Spleen (tissue), 11 donors: ENCODE results near the gene ACBD6. TPM values are rescaled to one million over a fixed set of nuclear protein-coding genes. Genes with fewer than 3 reads are reported as not detected.

Experiments used
- DNase-seq: peaks from one replicate; pipeline ENCODE4 v3.0.0-alpha.2; 2020
- H3K27ac ChIP-seq, 8 donors: fragments of 200-600 bp; sonication (generic) in 7 of 8; 1 replicate in 4 of 8; 2 replicates in 4 of 8; pipeline versions ENCODE4 v1.5.0 to v1.8.0; 2016 to 2021; ENCODE audit warnings: inconsistent platforms in 4 of 8, mild to moderate bottlenecking in 4 of 8, moderate library complexity in 1 of 8
- H3K27me3 ChIP-seq, 7 donors: fragments of 200-600 bp; sonication (generic) in 6 of 7; replicated peaks in 1 of 7; 1 replicate in 4 of 7; 2 replicates in 3 of 7; pipeline versions ENCODE4 v1.5.0 to v1.8.0; 2016 to 2021; ENCODE audit warnings: inconsistent platforms in 3 of 7, mild to moderate bottlenecking in 1 of 7
- H3K36me3 ChIP-seq, 6 donors: fragments of 200-600 bp; sonication (generic) in 5 of 6; 1 replicate in 4 of 6; 2 replicates in 2 of 6; pipeline versions ENCODE4 v1.5.0 to v1.8.0; 2016 to 2021; ENCODE audit warnings: inconsistent platforms in 2 of 6
- H3K4me1 ChIP-seq, 6 donors: fragments of 200-600 bp; sonication (generic) in 5 of 6; 1 replicate in 3 of 6; 2 replicates in 3 of 6; pipeline versions ENCODE4 v1.5.0 to v1.8.0; 2016 to 2021; ENCODE audit warnings: inconsistent platforms in 3 of 6
- H3K4me3 ChIP-seq, 8 donors: fragments of 200-600 bp; sonication (generic) in 7 of 8; 1 replicate in 4 of 8; 2 replicates in 4 of 8; pipeline versions ENCODE4 v1.5.0 to v1.8.0; 2016 to 2021; ENCODE audit warnings: inconsistent platforms in 4 of 8, mild to moderate bottlenecking in 4 of 8, moderate library complexity in 2 of 8
- H3K9me3 ChIP-seq, 8 donors: fragments of 200-600 bp; sonication (generic) in 7 of 8; 1 replicate in 4 of 8; 2 replicates in 4 of 8; pipeline versions ENCODE4 v1.5.0 to v1.8.0; 2016 to 2021; ENCODE audit warnings: inconsistent platforms in 4 of 8
- CTCF ChIP-seq, 11 experiments: fragments of 200-600 bp in 7 of 11; fragments of 450-650 bp in 4 of 11; sonication (generic) in 4 of 11; IDR thresholded peaks in 8 of 11; conservative IDR thresholded peaks in 3 of 11; 1 replicate in 7 of 11; 2 replicates in 4 of 11; pipeline versions ENCODE4 v1.4.0 to v1.8.0; 2016 to 2021; ENCODE audit warnings: antibody characterized with exemption in 11 of 11, inconsistent platforms in 4 of 11, mild to moderate bottlenecking in 1 of 11
- POLR2A ChIP-seq, 3 donors: fragments of 450-650 bp; IDR thresholded peaks; one replicate each; pipeline ENCODE4 v1.5.1; 2017; ENCODE audit warnings: antibody characterized with exemption in 3 of 3, mild to moderate bottlenecking in 1 of 3
- POLR2AphosphoS5 ChIP-seq, 3 donors: sonication (generic); formaldehyde crosslinking; IDR thresholded peaks; one replicate each; pipeline ENCODE4 v1.5.1; 2017; ENCODE audit warnings: antibody characterized with exemption in 3 of 3
- WGBS, 5 donors: extraction: QIAGEN DNeasy Blood & Tissue Kit in 3 of 5; methylation state at CpG; one replicate each; pipeline versions ENCODE4 v1.1.5 to v1.1.7; 2013 to 2018; 5-methylcytosine and 5-hydroxymethylcytosine counted together
- intact Hi-C: fragments of 100-400 bp; cut with DNase I; formaldehyde crosslinking; loops from one replicate; pipeline ENCODE4 v1.15.0; 2023; ENCODE audit warnings: low total_unique reads
- polyA plus RNA-seq, 3 donors: library from polyadenylated mRNA; stranded (reverse); fragments of 200-250 nt; gene quantifications; one replicate each; pipeline ENCODE4 v1.2.1, GENCODE V29; 2013
- total RNA-seq, 7 donors: library from RNA; depleted of rRNA in 3 of 7; stranded (reverse); fragments of >200 nt in 3 of 7; fragmentation: NEBNext Ultra II Directional in 4 of 7; extraction: Animal tissue kit (Norgen Biotek cat#: 25700) in 4 of 7; gene quantifications; one replicate each; pipeline versions ENCODE4 v1.1.0 to v1.2.1, GENCODE V29; 2016 to 2021
- donor health status: healthy with polysubstance abuse.
- donor health status: DM: no; HTN: no; CAD: no; lungs with moderate emphysema.
- donor health status: DM: no; HTN: no; CAD: no.
- donor health status: Bipolar disorder and iron deficiency.
- donor health status: healthy.
- donor health status: DM: no; HTN: no; CAD: no.
- donor health status: DM: yes; HTN: yes; CAD: no.

ACBD6 gene
- total and polyA plus RNA-seq, 10 donors = 27.2 to 62.9 (median 38.3) TPM

- Histone ChIP-seq H3K4me3 (no peak overlapping the region), H3K27ac (peak overlapping the region in 6 of 8 donors; percentile 17 to 90 (median 76)), H3K9me3 (peaks cover 0 to 45% (median 10%) of the 10 kb centered on the region in 8 donors), H3K4me1 (peaks cover 0 to 18% (median 3%) of the 10 kb centered on the region in 6 donors), H3K27me3 (no peaks in the 10 kb centered on the region), H3K36me3 (peaks cover 0 to 64% (median 3%) of the 10 kb centered on the region in 6 donors)
- intact Hi-C loops = no loop called here
- 96 to 99% (median 98%) methylated on average over 7 of the region's 7 CpGs for WGBS, 5 donors
- TF ChIP-seq CTCF (IDR thresholded peaks at IDR 0.05 in 8 of 11, conservative IDR thresholded peaks at IDR 0.05 in 3 of 11) = no peak
- TF ChIP-seq POLR2A (IDR thresholded peaks at IDR 0.05) = no peak
- no peak for TF ChIP-seq POLR2AphosphoS5 (IDR thresholded peaks at IDR 0.05)
- DNase-seq = no peak
These were observed 109.8 kb downstream of the ACBD6 start for GRCh38 chr1:180392427-180393145.

- Histone ChIP-seq H3K27me3 (no peaks in the 10 kb centered on the region), H3K27ac (peak overlapping the region in 7 of 8 donors; percentile 17 to 90 (median 75)), H3K9me3 (peaks cover 0 to 48% (median 13%) of the 10 kb centered on the region in 8 donors), H3K4me3 (peak overlapping the region in 1 of 8 donors; percentile 3), H3K36me3 (peaks cover 0 to 64% (median under 1%) of the 10 kb centered on the region in 6 donors), H3K4me1 (peaks cover 0 to 18% (median 3%) of the 10 kb centered on the region in 6 donors)
- intact Hi-C loops = no loop called here
- DNase-seq = no peak
- TF ChIP-seq POLR2A (IDR thresholded peaks at IDR 0.05) = no peak
- TF ChIP-seq POLR2AphosphoS5 (IDR thresholded peaks at IDR 0.05) = no peak
- TF ChIP-seq CTCF (IDR thresholded peaks at IDR 0.05 in 8 of 11, conservative IDR thresholded peaks at IDR 0.05 in 3 of 11) = no peak
These were observed 110.4 kb downstream of the ACBD6 start for GRCh38 chr1:180392020-180392419.

GRCh38 chr1:180387413-180387812 lies 115.0 kb downstream of the ACBD6 start:
- no peak overlapping the region for H3K27ac ChIP-seq
- WGBS, 5 donors = 94 to 100% (median 100%) methylated on average over 1 of the region's 1 CpG
- H3K9me3 ChIP-seq = peaks cover 0 to 77% (median 49%) of the 10 kb centered on the region in 8 donors
- H3K4me3 ChIP-seq = no peak overlapping the region
- no peaks in the 10 kb centered on the region for H3K27me3 ChIP-seq
- peaks cover 0 to 10% (median 1%) of the 10 kb centered on the region in 6 donors for H3K4me1 ChIP-seq
- DNase-seq = no peak
- intact Hi-C loops = no loop called here
- TF ChIP-seq CTCF (IDR thresholded peaks at IDR 0.05 in 8 of 11, conservative IDR thresholded peaks at IDR 0.05 in 3 of 11) = no peak
- no peak for TF ChIP-seq POLR2A (IDR thresholded peaks at IDR 0.05)
- TF ChIP-seq POLR2AphosphoS5 (IDR thresholded peaks at IDR 0.05) = no peak
- H3K36me3 ChIP-seq = peaks cover 0 to 45% (median 0%) of the 10 kb centered on the region in 6 donors

GRCh38 chr1:180386745-180387367 lies 115.5 kb downstream of the ACBD6 start:
- no peak for DNase-seq
- Histone ChIP-seq H3K4me1 (peaks cover 0 to 5% (median 0%) of the 10 kb centered on the region in 6 donors), H3K27ac (no peak overlapping the region), H3K36me3 (peaks cover 0 to 44% (median 0%) of the 10 kb centered on the region in 6 donors), H3K9me3 (peaks cover 0 to 81% (median 53%) of the 10 kb centered on the region in 8 donors), H3K27me3 (no peaks in the 10 kb centered on the region), H3K4me3 (no peak overlapping the region)
- intact Hi-C loops = no loop called here
- TF ChIP-seq POLR2AphosphoS5 (IDR thresholded peaks at IDR 0.05) (no peak), POLR2A (IDR thresholded peaks at IDR 0.05) (no peak), CTCF (IDR thresholded peaks at IDR 0.05 in 8 of 11, conservative IDR thresholded peaks at IDR 0.05 in 3 of 11) (no peak)
- WGBS, 5 donors = 73 to 92% (median 84%) methylated on average over 4 of the region's 4 CpGs
